Hematopoietic multipotent progenitor cell treated with erythropoietin and hydrocortisone succinate and interleukin-3 and kit ligand, for 15 days (in vitro differentiated cells): Measurements from ENCODE around the gene RARB.

ENCODE experiments used
- DNase-seq: peaks from one replicate; pipeline ENCODE4 v3.0.0-alpha.2; 2015; ENCODE audit warnings: low spot score

Gene RARB

GRCh38 chr3:25472731-25473130, 44.7 kb downstream of the RARB start:
- DNase-seq: no peak

- no peak for DNase-seq
Measured at GRCh38 chr3:25473246-25473645, 45.2 kb downstream of the RARB start.

GRCh38 chr3:25474052-25474451, 46.0 kb downstream of the RARB start:
- DNase-seq: no peak

GRCh38 chr3:25476639-25477038, 48.6 kb downstream of the RARB start:
- DNase-seq: no peak

GRCh38 chr3:25478211-25478757, 50.2 kb downstream of the RARB start:
- DNase-seq: no peak

GRCh38 chr3:25478964-25479726, 51.1 kb downstream of the RARB start:
- DNase-seq: no peak

GRCh38 chr3:25479727-25480010, 51.6 kb downstream of the RARB start:
- no peak for DNase-seq

GRCh38 chr3:25480811-25481210, 52.7 kb downstream of the RARB start:
- DNase-seq: no peak

- DNase-seq: no peak
Measured at GRCh38 chr3:25481386-25481785, 53.3 kb downstream of the RARB start.

GRCh38 chr3:25483456-25483855, 55.4 kb downstream of the RARB start:
- DNase-seq: no peak

- no peak for DNase-seq
Measured at GRCh38 chr3:25485673-25486072, 57.6 kb downstream of the RARB start.

GRCh38 chr3:25486932-25487331, 58.9 kb downstream of the RARB start:
- no peak for DNase-seq

- DNase-seq: no peak
Measured at GRCh38 chr3:25489858-25490593, 62.0 kb downstream of the RARB start.

- DNase-seq: no peak
Measured at GRCh38 chr3:25493246-25493645, 65.2 kb downstream of the RARB start.

GRCh38 chr3:25493786-25494185, 65.7 kb downstream of the RARB start:
- no peak for DNase-seq

- DNase-seq: no peak
Measured at GRCh38 chr3:25495304-25495703, 67.2 kb downstream of the RARB start.

- no peak for DNase-seq
Measured at GRCh38 chr3:25495726-25496253, 67.7 kb downstream of the RARB start.

GRCh38 chr3:25497096-25497495, 69.0 kb downstream of the RARB start:
- DNase-seq: no peak

- no peak for DNase-seq
Measured at GRCh38 chr3:25500706-25501210, 72.7 kb downstream of the RARB start.

- DNase-seq: no peak
Measured at GRCh38 chr3:25502233-25502632, 74.2 kb downstream of the RARB start.

GRCh38 chr3:25503898-25504301, 75.8 kb downstream of the RARB start:
- DNase-seq: no peak

- no peak for DNase-seq
Measured at GRCh38 chr3:25505581-25505980, 77.5 kb downstream of the RARB start.

- no peak for DNase-seq
Measured at GRCh38 chr3:25507811-25508210, 79.7 kb downstream of the RARB start.
